ENCODE data around the gene KCNG2.

The KCNG2 gene

DNA sequence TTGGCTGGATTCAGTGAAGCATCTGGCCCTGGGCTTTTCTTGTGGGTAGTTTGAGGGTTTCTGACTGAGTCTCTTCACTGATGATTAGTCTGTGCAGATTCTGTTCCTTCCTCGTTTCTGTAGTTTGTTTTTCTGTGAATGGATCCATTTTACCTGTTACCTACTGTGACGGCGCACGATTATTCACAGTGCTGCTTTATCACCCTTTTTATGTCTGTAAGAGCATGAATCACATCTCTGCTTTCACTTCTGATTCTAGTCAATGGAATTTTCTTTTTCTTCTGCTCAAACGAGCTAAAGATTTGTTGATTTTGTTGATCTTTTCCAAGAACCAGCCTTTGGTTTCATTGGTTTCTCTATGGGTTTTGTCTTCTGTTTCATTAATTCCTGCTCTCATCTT lies 92.9 kb downstream of the KCNG2 start:
- no peak overlapping the region for H3K4me3 ChIP-seq (replicated peaks in 1 of 2; ENCODE audit: low read depth in 2 of 2, low read length in 2 of 2)
- no peak for DNase-seq (ENCODE audit: low read depth in 2 of 2)
- TF ChIP-seq, protein P1, sequence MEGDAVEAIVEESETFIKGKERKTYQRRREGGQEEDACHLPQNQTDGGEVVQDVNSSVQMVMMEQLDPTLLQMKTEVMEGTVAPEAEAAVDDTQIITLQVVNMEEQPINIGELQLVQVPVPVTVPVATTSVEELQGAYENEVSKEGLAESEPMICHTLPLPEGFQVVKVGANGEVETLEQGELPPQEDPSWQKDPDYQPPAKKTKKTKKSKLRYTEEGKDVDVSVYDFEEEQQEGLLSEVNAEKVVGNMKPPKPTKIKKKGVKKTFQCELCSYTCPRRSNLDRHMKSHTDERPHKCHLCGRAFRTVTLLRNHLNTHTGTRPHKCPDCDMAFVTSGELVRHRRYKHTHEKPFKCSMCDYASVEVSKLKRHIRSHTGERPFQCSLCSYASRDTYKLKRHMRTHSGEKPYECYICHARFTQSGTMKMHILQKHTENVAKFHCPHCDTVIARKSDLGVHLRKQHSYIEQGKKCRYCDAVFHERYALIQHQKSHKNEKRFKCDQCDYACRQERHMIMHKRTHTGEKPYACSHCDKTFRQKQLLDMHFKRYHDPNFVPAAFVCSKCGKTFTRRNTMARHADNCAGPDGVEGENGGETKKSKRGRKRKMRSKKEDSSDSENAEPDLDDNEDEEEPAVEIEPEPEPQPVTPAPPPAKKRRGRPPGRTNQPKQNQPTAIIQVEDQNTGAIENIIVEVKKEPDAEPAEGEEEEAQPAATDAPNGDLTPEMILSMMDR (IDR thresholded peaks at IDR 0.05; ENCODE audit: low read depth, low read length) = no peak

DNA sequence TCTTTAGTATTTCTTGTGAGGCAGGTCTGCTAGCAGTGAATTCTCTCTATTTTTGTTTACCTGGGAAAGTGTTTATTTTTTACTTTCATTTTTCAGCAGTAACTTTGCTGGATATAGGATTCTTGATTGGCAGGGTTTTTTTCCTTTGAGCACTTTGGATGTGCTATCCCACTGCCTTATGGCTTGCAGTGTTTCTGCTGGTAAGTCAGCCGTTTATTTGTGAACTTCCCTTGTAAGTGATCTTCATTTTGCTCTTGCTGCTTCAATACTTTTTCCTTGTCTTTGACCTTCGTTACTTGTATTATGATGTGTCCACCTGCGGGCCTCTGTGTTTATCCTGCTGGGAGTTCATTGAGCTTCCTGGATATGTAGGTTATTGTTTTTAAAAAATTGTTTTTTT lies 99.0 kb downstream of the KCNG2 start:
- DNase-seq (ENCODE audit: low read depth in 2 of 2) = no peak
- H3K4me3 ChIP-seq (replicated peaks in 1 of 2; ENCODE audit: low read depth in 2 of 2, low read length in 2 of 2) = no peak overlapping the region
- TF ChIP-seq, protein P1 (IDR thresholded peaks at IDR 0.05; ENCODE audit: low read depth, low read length) = no peak

DNA sequence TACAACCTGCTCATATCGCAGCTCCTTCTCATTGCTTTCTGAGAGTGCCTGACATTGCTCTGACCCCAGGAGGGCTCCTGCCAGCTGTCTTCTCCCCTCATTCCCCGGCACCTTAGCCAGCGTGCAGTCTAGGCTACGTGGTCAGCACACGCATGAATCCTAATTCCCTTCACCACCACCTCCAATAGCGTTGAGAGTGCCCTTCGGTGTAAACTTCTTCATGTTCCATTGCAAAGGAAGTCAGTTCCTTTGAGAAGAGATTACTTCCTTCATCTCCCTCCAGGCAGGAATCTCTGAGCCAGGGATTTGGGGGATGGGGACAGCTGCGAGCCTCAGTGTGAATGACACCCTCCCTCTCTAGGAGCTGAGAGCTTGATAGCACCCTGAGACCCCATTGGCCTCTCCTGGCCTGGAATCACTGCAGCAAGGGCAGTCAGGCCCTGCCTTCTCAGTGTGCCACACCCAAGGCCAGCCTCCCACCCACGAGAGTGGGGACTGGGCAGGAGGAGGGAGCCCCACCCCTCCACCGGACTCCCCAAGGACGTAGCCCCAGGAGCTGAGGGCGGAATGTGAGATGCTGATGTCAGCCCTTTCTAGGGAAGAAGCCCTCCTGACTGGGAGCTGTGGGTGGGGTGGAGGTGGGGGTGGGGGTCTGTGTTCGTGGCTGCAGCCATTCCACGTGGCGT lies 100.3 kb downstream of the KCNG2 start:
- DNase-seq (ENCODE audit: low read depth in 2 of 2) = no peak
- no peak overlapping the region for H3K4me3 ChIP-seq (replicated peaks in 1 of 2; ENCODE audit: low read depth in 2 of 2, low read length in 2 of 2)
- TF ChIP-seq, protein P1 (IDR thresholded peaks at IDR 0.05; ENCODE audit: low read depth, low read length) = no peak

DNA sequence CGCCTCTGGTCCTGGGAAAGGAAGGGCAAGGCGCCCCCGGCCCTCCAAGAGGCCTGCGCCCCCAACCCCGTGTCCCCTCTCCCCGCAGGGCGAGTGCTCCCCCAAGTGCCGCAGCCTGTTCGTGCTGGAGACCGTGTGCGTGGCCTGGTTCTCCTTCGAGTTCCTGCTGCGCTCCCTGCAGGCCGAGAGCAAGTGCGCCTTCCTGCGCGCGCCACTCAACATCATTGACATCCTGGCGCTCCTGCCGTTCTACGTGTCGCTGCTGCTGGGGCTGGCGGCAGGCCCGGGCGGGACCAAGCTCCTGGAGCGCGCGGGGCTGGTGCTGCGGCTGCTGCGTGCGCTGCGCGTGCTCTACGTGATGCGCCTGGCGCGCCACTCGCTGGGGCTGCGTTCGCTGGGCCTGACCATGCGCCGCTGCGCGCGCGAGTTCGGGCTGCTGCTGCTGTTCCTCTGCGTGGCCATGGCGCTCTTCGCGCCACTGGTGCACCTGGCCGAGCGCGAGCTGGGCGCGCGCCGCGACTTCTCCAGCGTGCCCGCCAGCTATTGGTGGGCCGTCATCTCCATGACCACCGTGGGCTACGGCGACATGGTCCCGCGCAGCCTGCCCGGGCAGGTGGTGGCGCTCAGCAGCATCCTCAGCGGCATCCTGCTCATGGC lies 101.3 kb downstream of the KCNG2 start:
- TF ChIP-seq, protein P1 (IDR thresholded peaks at IDR 0.05; ENCODE audit: low read depth, low read length) = no peak
- H3K4me3 ChIP-seq (replicated peaks in 1 of 2; ENCODE audit: low read depth in 2 of 2, low read length in 2 of 2) = no peak overlapping the region
- no peak for DNase-seq (ENCODE audit: low read depth in 2 of 2)

DNA sequence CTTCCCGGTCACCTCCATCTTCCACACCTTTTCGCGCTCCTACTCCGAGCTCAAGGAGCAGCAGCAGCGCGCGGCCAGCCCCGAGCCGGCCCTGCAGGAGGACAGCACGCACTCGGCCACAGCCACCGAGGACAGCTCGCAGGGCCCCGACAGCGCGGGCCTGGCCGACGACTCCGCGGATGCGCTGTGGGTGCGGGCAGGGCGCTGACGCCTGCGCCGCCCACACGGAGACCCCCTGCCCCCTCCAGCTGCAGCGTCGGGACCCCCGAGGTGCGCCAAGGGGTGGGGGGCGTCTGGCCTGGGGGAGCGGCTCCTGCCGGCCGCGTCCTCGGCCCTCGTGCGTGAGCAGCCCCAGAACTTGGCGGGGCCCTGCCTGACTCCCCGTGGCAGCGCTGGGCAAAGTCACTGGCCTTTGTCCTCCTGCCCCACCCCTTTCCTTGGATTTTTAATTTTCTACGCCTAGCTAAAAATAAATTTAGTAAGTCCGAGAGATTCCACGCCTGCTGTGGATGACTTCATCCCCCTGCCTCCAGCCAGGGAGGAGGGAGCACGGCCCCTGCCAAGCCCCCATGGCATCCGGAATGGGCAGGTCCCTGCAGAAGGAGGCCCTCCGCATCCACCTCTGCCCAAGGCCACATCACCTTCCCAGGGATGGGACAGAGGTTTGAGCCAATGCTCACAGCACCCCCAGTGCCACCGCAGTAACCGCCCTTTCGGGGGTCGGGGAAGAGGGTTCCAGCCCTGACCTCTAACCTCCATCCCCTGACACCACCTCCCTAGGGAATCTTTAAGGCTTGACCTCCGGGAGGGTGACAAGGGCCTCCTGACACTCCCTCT lies 102.1 kb downstream of the KCNG2 start:
- TF ChIP-seq, protein P1 (IDR thresholded peaks at IDR 0.05; ENCODE audit: low read depth, low read length) = no peak
- no peak for DNase-seq (ENCODE audit: low read depth in 2 of 2)
- no peak overlapping the region for H3K4me3 ChIP-seq (replicated peaks in 1 of 2; ENCODE audit: low read depth in 2 of 2, low read length in 2 of 2)

DNA sequence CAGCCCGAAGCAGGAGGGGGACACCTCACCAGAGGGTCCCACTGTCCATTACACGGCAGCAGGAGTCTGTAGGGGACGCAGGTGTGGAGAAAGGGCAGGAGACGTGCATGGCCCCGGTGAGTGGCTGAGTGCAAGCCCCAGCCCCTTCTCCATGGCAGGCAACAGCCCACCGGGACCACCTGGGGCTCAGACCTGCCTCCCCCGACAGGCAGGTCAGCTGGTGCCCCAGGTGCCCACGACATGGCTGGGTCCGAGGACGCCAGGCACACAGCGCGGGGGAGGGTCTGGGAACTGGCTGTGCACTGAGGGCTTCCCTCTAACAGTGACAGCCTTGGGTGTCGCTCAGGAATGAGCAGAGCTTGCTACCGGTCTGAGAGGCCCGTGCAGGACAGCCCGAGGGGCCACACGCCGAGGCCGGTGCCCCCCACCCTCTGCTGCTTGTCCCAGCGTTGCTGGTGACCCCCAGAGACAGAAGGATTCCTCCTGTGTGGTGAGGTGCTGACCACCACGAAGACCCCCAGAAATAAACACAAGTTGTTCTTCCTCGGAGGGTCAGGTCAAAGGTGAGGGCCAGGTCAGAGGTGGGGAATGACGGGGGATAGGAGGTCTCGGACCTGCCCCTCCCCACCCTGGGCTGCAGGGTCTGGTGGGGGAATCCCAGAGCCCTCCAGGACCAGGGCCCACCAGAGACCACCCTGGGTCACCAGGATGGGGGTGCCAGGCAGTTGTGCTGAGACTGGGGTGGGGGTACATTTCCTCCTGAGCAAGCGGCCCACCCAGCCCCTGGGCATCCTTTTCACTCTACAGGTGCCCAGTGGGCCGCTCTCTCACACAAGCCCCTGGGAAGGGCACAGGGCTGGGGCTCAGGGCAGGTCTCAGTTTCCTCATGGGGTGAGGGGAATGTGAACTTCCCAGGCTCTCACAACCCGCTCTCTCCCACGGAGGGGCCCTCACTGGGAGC lies 103.2 kb downstream of the KCNG2 start:
- no peak for DNase-seq (ENCODE audit: low read depth in 2 of 2)
- TF ChIP-seq, protein P1 (IDR thresholded peaks at IDR 0.05; ENCODE audit: low read depth, low read length) = no peak
- no peak overlapping the region for H3K4me3 ChIP-seq (replicated peaks in 1 of 2; ENCODE audit: low read depth in 2 of 2, low read length in 2 of 2)

Data from cardiac fibroblast (primary cell).